Stimulated activated CD4-positive, alpha-beta T cell treated with anti-CD3 and anti-CD28 coated beads, Interleukin-2, amount 100 ng/mL, for 48 hours (primary cell): Measurements from ENCODE around the gene PLS1.
"Not testable (repeated sequence)": the region's sequence is repeated elsewhere in the genome, so short reads cannot be mapped to it uniquely, and the experiment has no call there.

Source experiments
- DNase-seq, 2 donors: peaks; one replicate each; pipeline ENCODE4 v3.0.0-alpha.2; 2020

Gene PLS1

GRCh38 chr3:142597906-142598305, 1.7 kb downstream of the PLS1 start:
- no peak for DNase-seq

- no peak for DNase-seq
Measured at GRCh38 chr3:142601713-142602112, 5.5 kb downstream of the PLS1 start.

GRCh38 chr3:142602619-142603385, 6.6 kb downstream of the PLS1 start:
- DNase-seq, result no peak

DNA sequence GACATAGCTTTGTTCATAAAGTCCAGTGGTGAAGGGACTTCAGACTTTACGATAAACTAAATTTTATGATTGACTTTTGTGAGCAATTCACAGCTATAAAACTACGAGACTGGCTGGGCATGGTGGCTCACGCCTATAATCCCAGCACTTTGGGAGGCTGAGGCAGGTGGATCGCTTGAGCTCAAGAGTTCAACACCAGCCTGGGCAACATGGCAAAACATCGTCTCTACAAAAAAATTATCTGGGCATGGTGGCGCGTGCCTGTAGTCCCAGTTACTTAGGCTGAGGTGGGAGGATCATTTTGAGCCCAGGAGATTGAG, 7.2 kb downstream of the PLS1 start:
- not testable (repeated sequence) for DNase-seq

GRCh38 chr3:142604940-142605339, 8.7 kb downstream of the PLS1 start:
- DNase-seq, result no peak

DNA sequence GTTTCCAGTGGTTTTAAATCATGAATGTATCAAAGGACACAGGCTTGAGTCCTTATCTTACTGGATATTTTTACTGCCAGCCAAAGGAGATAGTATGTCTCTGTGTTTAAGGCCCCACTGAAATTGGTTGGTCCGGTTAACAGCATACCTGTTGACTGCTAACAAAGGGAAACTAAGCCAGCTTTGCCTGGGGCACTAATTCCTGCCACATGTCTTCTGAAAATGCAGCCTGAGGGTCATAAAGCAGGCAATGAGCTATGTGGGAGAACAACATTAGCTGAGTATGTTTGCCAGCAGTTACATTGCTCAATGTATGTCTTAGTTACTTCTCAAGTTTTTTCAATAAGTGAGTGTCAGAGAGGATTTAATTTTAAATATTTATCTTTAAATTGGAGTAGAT, 12.4 kb downstream of the PLS1 start:
- no peak for DNase-seq

GRCh38 chr3:142609136-142609535, 12.9 kb downstream of the PLS1 start:
- no peak for DNase-seq

- DNase-seq, result no peak
Measured at GRCh38 chr3:142611206-142611605, 15.0 kb downstream of the PLS1 start.

DNA sequence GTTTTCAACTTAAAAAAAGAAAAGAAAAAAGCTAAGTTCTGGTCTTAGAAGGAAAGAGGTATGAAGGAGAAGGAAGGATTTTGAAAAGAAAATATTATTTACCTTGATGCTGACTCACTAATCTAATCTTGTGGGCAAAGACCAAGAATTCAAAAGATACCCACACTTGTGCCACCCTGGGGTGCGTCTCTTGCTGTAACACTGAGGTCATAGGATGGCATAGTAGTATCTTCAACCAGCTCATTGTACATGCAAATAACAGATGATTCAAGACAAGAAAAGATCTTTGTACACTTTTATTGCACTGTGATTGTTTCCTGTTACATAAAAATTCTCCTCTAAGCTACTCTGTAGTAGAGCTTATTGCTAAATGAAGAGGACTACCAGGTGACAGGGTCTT, 17.3 kb downstream of the PLS1 start:
- DNase-seq, result no peak

DNA sequence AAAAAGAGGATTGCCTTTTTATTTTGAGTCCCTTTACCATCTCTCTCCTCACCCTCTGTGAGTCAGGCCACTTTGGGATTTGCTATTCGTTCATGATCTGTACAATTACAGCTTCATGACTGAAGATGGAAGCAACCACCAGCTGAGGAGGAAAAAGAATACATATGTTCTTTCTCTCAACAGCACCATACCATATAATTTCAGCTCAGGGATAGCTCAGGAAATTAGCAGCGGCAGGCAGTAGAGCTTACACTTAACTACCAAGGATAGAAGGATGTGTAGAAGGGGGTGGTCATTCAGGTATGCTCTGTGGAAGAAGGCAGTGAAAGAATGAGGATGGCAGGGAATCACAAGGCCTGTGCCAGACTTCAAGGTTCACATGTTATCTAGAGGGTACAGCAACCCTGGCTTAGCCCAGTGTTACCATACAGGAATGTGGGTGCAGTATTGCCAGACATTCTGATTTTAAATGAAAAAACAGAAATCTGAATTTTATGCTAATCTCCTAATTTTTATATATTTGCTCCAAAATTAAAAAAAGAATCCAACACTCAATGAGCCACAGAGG, 17.9 kb downstream of the PLS1 start:
- no peak for DNase-seq

DNA sequence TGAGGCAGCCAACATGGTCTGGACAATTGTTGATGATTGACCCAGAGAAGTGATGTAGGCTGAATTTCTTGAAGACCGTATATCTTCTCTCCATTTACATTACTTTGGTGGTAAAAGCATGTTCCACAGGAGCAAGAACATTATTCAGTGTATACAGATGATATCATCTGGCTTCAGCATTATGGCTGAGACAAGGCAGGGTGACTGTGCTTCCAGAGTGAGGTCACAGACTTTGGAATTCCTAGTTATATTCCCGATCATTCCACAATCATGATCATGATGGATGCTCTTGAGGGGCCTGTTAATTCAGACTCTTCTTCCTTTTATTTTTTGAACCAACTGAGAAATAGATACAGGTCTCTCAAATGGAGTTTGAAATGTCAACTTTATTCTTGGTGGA, 19.0 kb downstream of the PLS1 start:
- DNase-seq, result no peak

- no peak for DNase-seq
Measured at GRCh38 chr3:142618917-142619461, 22.8 kb downstream of the PLS1 start.

- no peak for DNase-seq
Measured at GRCh38 chr3:142622405-142622804, 26.2 kb downstream of the PLS1 start.

GRCh38 chr3:142623194-142623593, 27.0 kb downstream of the PLS1 start:
- no peak for DNase-seq

GRCh38 chr3:142624341-142625152, 28.4 kb downstream of the PLS1 start:
- no peak for DNase-seq

GRCh38 chr3:142625153-142625440, 28.9 kb downstream of the PLS1 start:
- DNase-seq, result no peak

GRCh38 chr3:142626971-142627370, 30.8 kb downstream of the PLS1 start:
- no peak for DNase-seq

DNA sequence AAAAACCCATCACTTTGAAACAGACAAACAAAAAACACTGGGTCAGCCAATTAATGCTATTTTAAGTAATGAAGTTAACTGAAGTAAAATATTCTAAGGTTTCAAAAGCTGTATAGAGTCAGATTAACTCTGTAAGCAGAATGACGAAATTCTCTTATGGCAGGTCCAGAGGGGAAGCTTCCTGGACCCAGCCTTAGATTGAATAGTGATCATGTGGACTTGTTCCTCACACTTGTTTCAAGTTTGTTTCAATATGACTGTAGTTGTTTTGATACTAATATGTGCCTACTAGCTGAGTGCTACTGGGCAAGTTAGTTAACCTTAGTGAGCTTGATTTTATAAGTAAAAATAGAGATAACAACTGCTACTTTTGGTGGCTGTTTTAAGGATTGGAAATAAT, 32.6 kb downstream of the PLS1 start:
- DNase-seq, result no peak

- DNase-seq, result no peak
Measured at GRCh38 chr3:142633073-142633472, 36.9 kb downstream of the PLS1 start.

DNA sequence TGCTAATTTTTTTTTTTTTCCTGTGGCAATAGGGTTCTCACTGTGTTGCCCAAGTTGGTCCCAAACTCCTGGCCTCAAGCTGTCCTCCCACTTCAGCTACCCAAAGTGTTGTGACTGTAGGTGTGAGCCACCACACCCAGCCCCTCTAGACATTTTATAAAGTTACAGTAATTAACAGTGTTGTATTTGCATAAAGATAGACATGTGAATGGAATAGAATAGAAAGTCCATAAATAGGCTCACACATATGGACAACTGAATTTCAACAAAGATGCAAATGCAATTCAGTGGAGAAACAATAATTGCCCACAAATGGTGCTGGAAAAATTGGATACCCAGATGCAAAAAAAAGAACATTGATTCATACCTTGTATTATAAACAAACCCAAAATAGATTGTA, 39.9 kb downstream of the PLS1 start:
- no peak for DNase-seq

DNA sequence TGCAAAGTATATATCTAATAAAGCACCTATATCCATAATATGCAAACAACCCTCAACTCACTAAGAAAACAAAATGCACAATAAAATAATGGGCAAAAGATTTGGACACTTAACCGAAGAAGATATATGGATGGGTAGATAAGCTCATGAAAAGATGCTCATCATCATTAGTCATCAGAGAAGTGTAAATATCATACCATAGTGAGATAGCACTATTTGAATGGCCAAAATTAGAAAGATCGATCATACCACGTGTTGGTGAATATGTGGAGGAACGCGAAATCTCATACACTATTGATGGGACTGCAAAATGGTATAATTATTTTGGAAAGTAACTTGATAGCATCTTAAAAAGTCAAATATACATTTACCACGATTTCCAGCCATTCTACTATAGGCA, 40.5 kb downstream of the PLS1 start:
- no peak for DNase-seq

GRCh38 chr3:142638291-142638690, 42.1 kb downstream of the PLS1 start:
- DNase-seq, result no peak

GRCh38 chr3:142641504-142641903, 45.3 kb downstream of the PLS1 start:
- no peak for DNase-seq

- DNase-seq, result no peak
Measured at GRCh38 chr3:142642956-142643355, 46.8 kb downstream of the PLS1 start.
